ENCODE data around the gene BMPR1A. TPM values are rescaled to one million over a fixed set of nuclear protein-coding genes. Genes with fewer than 3 reads are reported as not detected.
"Not testable (repeated sequence)": the region's sequence is repeated elsewhere in the genome, so short reads cannot be mapped to it uniquely, and the experiment has no call there.

Gene BMPR1A
- total and polyA plus RNA-seq, 2 of the 13 experiments (the other 11 are each of a cell fraction or from before 2014, with no cell fraction given): 17.8 to 44.2 TPM

DNA sequence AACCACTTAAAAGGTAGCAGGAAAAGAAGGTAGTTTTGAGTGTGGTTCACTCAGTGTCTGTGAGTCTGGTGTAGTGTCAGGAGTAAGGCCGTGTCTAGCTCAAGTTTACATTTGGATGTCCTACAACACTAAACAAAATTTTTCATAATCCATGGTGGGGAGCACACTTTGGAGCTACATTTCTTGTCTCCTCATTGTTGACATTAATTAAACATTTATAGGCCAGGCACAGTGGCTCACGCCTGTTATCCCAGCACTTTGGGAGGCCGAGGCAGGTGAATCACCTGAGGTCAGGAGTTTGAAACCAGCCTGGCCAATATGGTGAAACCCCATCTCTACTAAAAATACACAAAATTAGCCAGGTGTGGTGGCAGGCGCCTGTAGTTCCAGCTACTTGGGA, 21.1 kb upstream of the BMPR1A start:
- H3K9me3 ChIP-seq (ENCODE audit: low read length); H3K9ac ChIP-seq (ENCODE audit: insufficient read depth, low read depth, low read length); H3K4me2 ChIP-seq (ENCODE audit: low read depth, low read length); H3K79me2 ChIP-seq (ENCODE audit: insufficient read depth, low read length); intact Hi-C loops (cut with micrococcal nuclease; ENCODE audit: unreplicated experiment); H3K4me1 ChIP-seq (ENCODE audit: insufficient read depth, low read length); in situ Hi-C loops (cut with HindIII; ENCODE audit: extremely low pct_ligation_motif_present, low pct_unique_long_range_greater_than_20kb); FAIRE-seq; DNase-seq (ENCODE audit: low spot score); BruUV-seq (replicated peaks); POLR2A ChIA-PET; H3K4me3 ChIP-seq (replicated peaks in 1 of 3; ENCODE audit: insufficient read depth in 1 of 3, low read depth in 2 of 3, low read length in 3 of 3); H3K27ac ChIP-seq (ENCODE audit: extremely low read length, insufficient read depth, low read length); CTCF ChIA-PET (ENCODE audit: low intra/inter-chr PET ratio, low total read pairs); H4K20me1 ChIP-seq (ENCODE audit: insufficient read depth, low read length); H2AFZ ChIP-seq (ENCODE audit: low read length); H3K36me3 ChIP-seq (replicated peaks in 1 of 2; ENCODE audit: control insufficient read depth in 1 of 2, insufficient read depth in 2 of 2, low read length in 2 of 2); ATAC-seq: not testable (repeated sequence)
- peaks cover 2 to 23% of the 10 kb centered on the region in 2 experiments; a peak in 2 of 5 replicates for H3K27me3 ChIP-seq (ENCODE audit: control insufficient read depth in 1 of 2, insufficient read depth in 2 of 2, low read length in 2 of 2)
- WGBS (ENCODE audit: low lambda C conversion rate): 42% methylated on average over 4 of the region's 4 CpGs

DNA sequence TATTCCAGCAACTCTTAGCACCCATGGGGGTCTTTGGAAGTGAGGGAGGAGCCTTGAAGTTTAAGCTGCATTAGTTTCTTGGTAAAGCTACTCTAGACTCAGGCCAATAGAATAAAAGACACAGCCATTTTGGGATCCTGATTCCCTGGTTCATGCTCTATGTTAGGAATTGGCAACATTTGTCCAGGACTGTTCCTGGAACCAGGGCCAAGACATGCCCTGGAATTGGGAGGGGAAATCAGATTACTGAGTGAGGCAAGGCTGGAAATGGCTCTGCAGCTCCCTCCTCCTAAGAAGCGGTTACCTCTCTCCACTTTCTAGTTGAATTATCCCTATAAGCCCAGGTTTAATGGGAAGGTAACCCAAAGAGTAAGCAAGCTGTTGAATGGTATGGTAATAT, 14.2 kb upstream of the BMPR1A start:
- CTCF ChIA-PET (ENCODE audit: low intra/inter-chr PET ratio, low total read pairs): no interaction called here
- POLR2A ChIA-PET: interaction anchor here (1.1 to 1.5 kb wide), 2 partner anchors 14 to 15 kb away, joined by 3 read pairs; no protein-coding TSS in a partner anchor
- H3K79me2 ChIP-seq (ENCODE audit: insufficient read depth, low read length): no peaks in the 10 kb centered on the region
- H3K4me3 ChIP-seq (replicated peaks in 1 of 3; ENCODE audit: insufficient read depth in 1 of 3, low read depth in 2 of 3, low read length in 3 of 3): no peak overlapping the region
- no peak overlapping the region for H3K27ac ChIP-seq (ENCODE audit: extremely low read length, insufficient read depth, low read length)
- no peak for FAIRE-seq
- no TSS peak for BruUV-seq (replicated peaks)
- no peak for ATAC-seq
- H3K9me3 ChIP-seq (ENCODE audit: low read length): no peaks in the 10 kb centered on the region
- no peak for TF ChIP-seq ZNF143 (CRISPR knock-in tag; IDR thresholded peaks at IDR 0.05)
- TF ChIP-seq ZKSCAN5 (CRISPR knock-in tag; IDR thresholded peaks at IDR 0.05): no peak
- TF ChIP-seq ZNF205 (CRISPR knock-in tag; IDR thresholded peaks at IDR 0.05): no peak
- TF ChIP-seq DDIT3 (CRISPR knock-in tag; IDR thresholded peaks at IDR 0.05): no peak
- no peak for TF ChIP-seq ZNF652 (CRISPR knock-in tag; IDR thresholded peaks at IDR 0.05; ENCODE audit: borderline replicate concordance, low read depth)
- no peak for TF ChIP-seq ZNF317 (CRISPR knock-in tag; IDR thresholded peaks at IDR 0.05)
- TF ChIP-seq NFAT5 (CRISPR knock-in tag; IDR thresholded peaks at IDR 0.05): no peak
- TF ChIP-seq HNRNPL (IDR thresholded peaks at IDR 0.05; ENCODE audit: low read depth, low read length): no peak
- no peak for TF ChIP-seq KDM4B (CRISPR knock-in tag; IDR thresholded peaks at IDR 0.05)
- intact Hi-C loops (cut with micrococcal nuclease; ENCODE audit: unreplicated experiment) (no loop called here), in situ Hi-C loops (cut with HindIII; ENCODE audit: extremely low pct_ligation_motif_present, low pct_unique_long_range_greater_than_20kb) (no loop called here)
- no peaks in the 10 kb centered on the region for H4K20me1 ChIP-seq (ENCODE audit: insufficient read depth, low read length)
- no peaks in the 10 kb centered on the region for H3K4me1 ChIP-seq (ENCODE audit: insufficient read depth, low read length)
- H3K27me3 ChIP-seq (ENCODE audit: control insufficient read depth in 1 of 2, insufficient read depth in 2 of 2, low read length in 2 of 2): no peaks in the 10 kb centered on the region
- no peak overlapping the region for H3K9ac ChIP-seq (ENCODE audit: insufficient read depth, low read depth, low read length)
- no peak for DNase-seq (ENCODE audit: low spot score)
- no peak overlapping the region for H2AFZ ChIP-seq (ENCODE audit: low read length)
- 81% methylated on average over 1 of the region's 1 CpG for WGBS (ENCODE audit: low lambda C conversion rate)
- no peaks in the 10 kb centered on the region for H3K36me3 ChIP-seq (replicated peaks in 1 of 2; ENCODE audit: control insufficient read depth in 1 of 2, insufficient read depth in 2 of 2, low read length in 2 of 2)
- no peak overlapping the region for H3K4me2 ChIP-seq (ENCODE audit: low read depth, low read length)

All from HepG2 (cell line).